Gastroesophageal sphincter (tissue), 4 donors: ENCODE measurements around the gene ITPR2. TPM values are rescaled to one million over a fixed set of nuclear protein-coding genes. Genes with fewer than 3 reads are reported as not detected.
A peak's percentile ranks its signal among the peaks of the same experiment; 100 is the strongest.

Experiments used
- ATAC-seq: fragments of 150-250 bp; one replicate; pipeline ENCODE4 v1.9.1; 2016; ENCODE audit warnings: mild to moderate bottlenecking, moderate library complexity
- H3K27ac ChIP-seq, 4 donors: fragments of 200-600 bp; sonication (generic) in 3 of 4; 1 replicate in 3 of 4; 2 replicates in 1 of 4; pipeline ENCODE4 v1.5.1; 2016 to 2019
- H3K27me3 ChIP-seq: fragments of 200-600 bp; sonication (generic); one replicate; pipeline ENCODE4 v1.5.1; 2019
- H3K36me3 ChIP-seq, 2 donors: fragments of 200-600 bp; sonication (generic); one replicate each; pipeline ENCODE4 v1.5.1; 2019; ENCODE audit warnings: control low read depth in 1 of 2
- H3K4me1 ChIP-seq, 3 donors: fragments of 200-600 bp; sonication (generic); 1 replicate in 2 of 3; 2 replicates in 1 of 3; pipeline ENCODE4 v1.5.1; 2016 to 2019; ENCODE audit warnings: control low read depth in 2 of 3
- H3K4me3 ChIP-seq, 2 donors: fragments of 200-600 bp; sonication (generic); one replicate each; pipeline ENCODE4 v1.5.1; 2019; ENCODE audit warnings: mild to moderate bottlenecking in 1 of 2, moderate library complexity in 1 of 2
- H3K9me3 ChIP-seq, 3 donors: fragments of 200-600 bp; sonication (generic); one replicate each; pipeline ENCODE4 v1.5.1; 2017 to 2019; ENCODE audit warnings: control low read depth in 2 of 3
- EP300 ChIP-seq: sonication (generic); formaldehyde crosslinking; IDR thresholded peaks from one replicate; pipeline ENCODE4 v1.6.1; 2017; ENCODE audit warnings: antibody characterized with exemption, mild to moderate bottlenecking
- POLR2A ChIP-seq, 2 donors: fragments of 450-650 bp; IDR thresholded peaks; one replicate each; pipeline ENCODE4 v1.6.1; 2017; ENCODE audit warnings: antibody characterized with exemption in 2 of 2, mild to moderate bottlenecking in 2 of 2, moderate library complexity in 1 of 2
- POLR2AphosphoS5 ChIP-seq: sonication (generic); formaldehyde crosslinking; IDR thresholded peaks from one replicate; pipeline ENCODE4 v1.6.1; 2017; ENCODE audit warnings: antibody characterized with exemption
- WGBS, 2 donors: methylation state at CpG; one replicate each; pipeline ENCODE4 v1.1.5; 2018; ENCODE audit warnings: low coverage in 1 of 2; 5-methylcytosine and 5-hydroxymethylcytosine counted together
- total RNA-seq, 4 donors: library from RNA; depleted of rRNA; stranded (reverse); fragments of >200 nt; gene quantifications; one replicate each; pipeline ENCODE4 v1.1.0, GENCODE V29; 2016
- TF ChIP-seq, protein P1 (sequence below), 4 experiments: fragments of 200-600 bp in 2 of 4; fragments of 450-650 bp in 2 of 4; sonication (generic) in 1 of 4; IDR thresholded peaks; one replicate each; pipeline ENCODE4 v1.5.1; 2017 to 2019; ENCODE audit warnings: antibody characterized with exemption in 4 of 4, mild to moderate bottlenecking in 2 of 4, moderate library complexity in 2 of 4

ITPR2 gene
- total RNA-seq, 4 donors from 2014 or later: 30.8 to 63.0 (median 44.4) TPM

DNA sequence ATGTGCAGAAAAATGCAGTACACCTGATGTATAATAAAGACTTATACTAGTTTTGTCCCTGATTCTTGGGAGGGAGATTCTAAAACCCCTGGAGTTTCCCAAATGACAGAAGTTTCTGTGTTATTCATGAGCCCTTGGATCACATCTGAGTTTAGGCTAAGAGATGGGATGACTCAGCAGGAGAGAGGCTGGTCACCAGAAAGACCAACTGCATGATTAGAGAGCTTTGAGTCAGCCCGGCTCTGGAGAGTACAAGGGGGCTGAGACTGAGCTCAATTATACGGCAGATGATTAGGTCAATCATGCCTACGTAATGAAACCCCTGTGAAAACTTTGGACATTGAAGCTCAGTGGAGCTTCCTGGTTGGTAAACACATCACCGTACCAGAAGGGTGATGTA, 463.4 kb downstream of the ITPR2 start:
- 40 to 47% methylated on average over 4 of the region's 4 CpGs for WGBS, 2 donors
- TF ChIP-seq, protein P1, sequence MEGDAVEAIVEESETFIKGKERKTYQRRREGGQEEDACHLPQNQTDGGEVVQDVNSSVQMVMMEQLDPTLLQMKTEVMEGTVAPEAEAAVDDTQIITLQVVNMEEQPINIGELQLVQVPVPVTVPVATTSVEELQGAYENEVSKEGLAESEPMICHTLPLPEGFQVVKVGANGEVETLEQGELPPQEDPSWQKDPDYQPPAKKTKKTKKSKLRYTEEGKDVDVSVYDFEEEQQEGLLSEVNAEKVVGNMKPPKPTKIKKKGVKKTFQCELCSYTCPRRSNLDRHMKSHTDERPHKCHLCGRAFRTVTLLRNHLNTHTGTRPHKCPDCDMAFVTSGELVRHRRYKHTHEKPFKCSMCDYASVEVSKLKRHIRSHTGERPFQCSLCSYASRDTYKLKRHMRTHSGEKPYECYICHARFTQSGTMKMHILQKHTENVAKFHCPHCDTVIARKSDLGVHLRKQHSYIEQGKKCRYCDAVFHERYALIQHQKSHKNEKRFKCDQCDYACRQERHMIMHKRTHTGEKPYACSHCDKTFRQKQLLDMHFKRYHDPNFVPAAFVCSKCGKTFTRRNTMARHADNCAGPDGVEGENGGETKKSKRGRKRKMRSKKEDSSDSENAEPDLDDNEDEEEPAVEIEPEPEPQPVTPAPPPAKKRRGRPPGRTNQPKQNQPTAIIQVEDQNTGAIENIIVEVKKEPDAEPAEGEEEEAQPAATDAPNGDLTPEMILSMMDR (IDR thresholded peaks at IDR 0.05): no peak
- TF ChIP-seq POLR2AphosphoS5: no peak

DNA sequence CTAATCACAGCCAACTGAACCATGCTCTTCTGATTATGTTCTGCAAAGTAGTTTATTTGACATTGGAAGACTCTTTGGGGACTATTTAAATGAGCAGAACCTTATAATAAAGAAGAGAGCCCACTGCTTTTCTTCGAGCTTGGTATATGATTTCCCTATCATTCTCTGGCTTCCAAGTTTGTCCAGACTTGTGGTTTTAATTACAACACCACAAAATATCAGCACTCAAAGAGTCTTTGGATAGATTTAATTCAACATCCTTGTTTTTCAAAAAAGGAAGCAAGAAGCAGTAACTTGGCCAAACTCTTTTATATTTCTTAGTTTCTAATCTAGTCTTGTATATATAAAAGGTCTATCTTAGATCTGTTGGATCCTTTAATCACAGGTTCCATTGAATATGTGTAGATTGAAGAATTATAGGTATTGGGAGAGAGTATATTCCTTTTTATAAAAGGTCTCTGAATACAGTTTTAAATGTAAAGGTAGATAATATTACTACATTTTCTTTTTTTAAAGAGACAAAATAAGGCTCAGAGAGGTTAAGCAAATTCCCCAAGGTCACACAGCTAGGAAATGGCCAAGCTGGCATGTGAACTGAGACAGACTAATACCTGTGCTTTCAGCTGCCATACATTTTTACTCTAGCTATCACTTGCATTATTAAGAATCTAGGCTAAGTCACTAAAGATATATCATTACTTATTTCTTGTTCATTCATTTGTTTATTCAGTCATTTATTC, 464.8 kb downstream of the ITPR2 start:
- WGBS, 2 donors: 76 to 100% methylated on average over 1 of the region's 1 CpG
- no peak overlapping the region for H3K4me3 ChIP-seq
- ATAC-seq: no peak
- H3K27ac ChIP-seq: no peak overlapping the region
- H3K27me3 ChIP-seq: no peaks in the 10 kb centered on the region
- H3K36me3 ChIP-seq: no peaks in the 10 kb centered on the region
- peaks cover 0 to 7% (median 0%) of the 10 kb centered on the region in 3 donors for H3K4me1 ChIP-seq
- no peak for TF ChIP-seq EP300
- no peak for TF ChIP-seq POLR2A (IDR thresholded peaks at IDR 0.05)
- no peak for TF ChIP-seq POLR2AphosphoS5
- TF ChIP-seq, protein P1 (IDR thresholded peaks at IDR 0.05): no peak
- no peaks in the 10 kb centered on the region for H3K9me3 ChIP-seq

More for the DNA sequence above, 463.4 kb downstream of the ITPR2 start:
- Histone ChIP-seq H3K4me1 (peaks cover 0 to 7% (median 0%) of the 10 kb centered on the region in 3 donors), H3K27ac (no peak overlapping the region), H3K9me3 (no peaks in the 10 kb centered on the region), H3K36me3 (no peaks in the 10 kb centered on the region), H3K4me3 (no peak overlapping the region), H3K27me3 (no peaks in the 10 kb centered on the region)
- peak; percentile 60 for ATAC-seq

DNA sequence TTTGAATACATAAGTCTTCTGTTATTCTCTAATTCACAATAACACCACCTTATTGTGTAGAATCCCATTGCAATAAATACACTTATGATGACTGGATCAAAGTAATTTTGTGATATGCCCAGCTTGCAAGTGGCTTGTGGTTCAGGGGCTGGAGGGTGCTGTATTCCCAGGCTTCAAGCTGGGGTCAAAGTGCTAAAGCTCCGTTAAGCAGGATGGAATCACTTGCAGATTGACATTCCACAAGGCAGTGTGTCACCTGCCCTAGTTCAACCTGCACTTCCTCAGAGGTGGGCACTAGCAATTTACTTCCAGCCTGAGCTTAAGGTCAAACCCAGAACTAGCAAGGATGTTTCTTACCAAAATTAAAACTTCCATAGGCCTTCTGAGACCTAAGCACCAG, 471.0 kb downstream of the ITPR2 start:
- no peak for TF ChIP-seq EP300
- TF ChIP-seq POLR2AphosphoS5: no peak
- TF ChIP-seq POLR2A (IDR thresholded peaks at IDR 0.05): no peak
- TF ChIP-seq, protein P1 (IDR thresholded peaks at IDR 0.05): no peak
- 83 to 100% methylated on average over 1 of the region's 1 CpG for WGBS, 2 donors
- Histone ChIP-seq H3K9me3 (no peaks in the 10 kb centered on the region), H3K4me1 (peaks cover 0 to 7% (median 0%) of the 10 kb centered on the region in 3 donors), H3K4me3 (no peak overlapping the region), H3K27me3 (no peaks in the 10 kb centered on the region), H3K36me3 (no peaks in the 10 kb centered on the region), H3K27ac (no peak overlapping the region)
- ATAC-seq: no peak

DNA sequence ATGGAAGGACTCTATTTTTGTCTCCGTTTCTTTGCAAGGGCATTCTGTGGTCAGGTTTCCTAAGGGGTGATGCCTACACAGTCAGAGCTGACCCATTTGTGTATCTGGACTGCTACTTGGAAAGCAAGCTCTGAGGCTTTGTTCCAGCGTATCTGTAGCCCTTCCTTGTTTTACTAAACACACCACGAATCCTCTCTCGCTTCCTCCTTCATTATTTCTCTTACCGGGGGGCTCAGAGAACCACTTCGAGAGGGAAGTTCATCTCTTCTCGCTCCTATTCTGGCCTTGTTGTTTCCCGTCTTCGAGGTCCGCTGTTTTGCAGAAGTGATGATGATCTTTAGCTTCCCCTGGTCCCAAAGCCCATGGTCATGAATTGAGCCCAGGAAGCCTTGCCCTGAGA, 472.9 kb downstream of the ITPR2 start:
- H3K9me3 ChIP-seq: no peaks in the 10 kb centered on the region

More for the DNA sequence above, 472.9 kb downstream of the ITPR2 start:
- TF ChIP-seq, protein P1 (IDR thresholded peaks at IDR 0.05): no peak
- no peak for TF ChIP-seq POLR2A (IDR thresholded peaks at IDR 0.05)
- no peak for TF ChIP-seq EP300
- TF ChIP-seq POLR2AphosphoS5: no peak
- Histone ChIP-seq H3K4me1 (no peaks in the 10 kb centered on the region), H3K27me3 (no peaks in the 10 kb centered on the region), H3K27ac (no peak overlapping the region), H3K4me3 (no peak overlapping the region), H3K36me3 (no peaks in the 10 kb centered on the region)
- ATAC-seq: no peak
- WGBS, 2 donors: 79% methylated on average over 10 of the region's 10 CpGs; no CpG with 5 or more reads in 1 of the 2 donors
